Measurements from ENCODE around the gene MB21D2.

The MB21D2 gene

GRCh38 chr3:192921793-192922192, 4.1 kb upstream of the MB21D2 start:
- DNase-seq (ENCODE audit: low read depth in 2 of 2), result no peak

DNA sequence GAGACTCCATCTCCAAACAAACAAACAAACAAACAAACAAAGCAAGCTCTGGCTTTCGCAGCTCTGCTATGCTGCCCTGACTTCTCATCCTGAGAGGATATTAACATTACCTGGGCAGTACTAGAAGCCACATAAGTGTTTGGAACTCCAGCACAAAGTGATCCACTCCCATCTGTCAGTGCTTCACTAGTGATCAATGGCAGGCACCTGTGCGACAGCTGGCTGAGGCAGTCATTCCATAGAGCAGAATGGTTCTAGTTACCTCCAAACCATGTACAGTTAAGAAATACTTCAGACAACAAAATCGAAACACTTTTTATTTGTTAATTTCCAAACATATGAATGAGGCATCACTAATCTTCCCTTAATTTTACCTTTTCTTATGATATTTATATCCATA, 2.8 kb upstream of the MB21D2 start:
- DNase-seq (ENCODE audit: low read depth in 2 of 2), result no peak

GRCh38 chr3:192919901-192920300, 2.2 kb upstream of the MB21D2 start:
- DNase-seq (ENCODE audit: low read depth in 2 of 2), result no peak

DNA sequence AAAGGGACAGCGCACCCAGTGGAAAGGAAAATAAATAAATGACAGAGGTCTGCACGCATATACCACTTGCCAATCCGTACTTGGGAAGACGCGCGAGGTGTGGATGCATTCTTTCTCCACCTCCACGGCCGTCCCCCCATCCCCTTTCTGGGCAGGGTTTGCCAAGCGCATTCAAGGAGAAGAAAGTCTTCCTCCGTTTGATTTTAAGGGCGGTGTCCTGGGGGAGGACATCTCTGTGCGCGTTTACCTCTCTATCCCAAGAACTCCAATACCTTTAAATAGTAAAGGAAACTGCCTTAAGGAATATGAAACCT, 576 bp upstream of the MB21D2 start:
- no peak for DNase-seq (ENCODE audit: low read depth in 2 of 2)

- DNase-seq (ENCODE audit: low read depth in 2 of 2), result no peak
Observed at GRCh38 chr3:192917028-192917403, 640 bp downstream of the MB21D2 start.

DNA sequence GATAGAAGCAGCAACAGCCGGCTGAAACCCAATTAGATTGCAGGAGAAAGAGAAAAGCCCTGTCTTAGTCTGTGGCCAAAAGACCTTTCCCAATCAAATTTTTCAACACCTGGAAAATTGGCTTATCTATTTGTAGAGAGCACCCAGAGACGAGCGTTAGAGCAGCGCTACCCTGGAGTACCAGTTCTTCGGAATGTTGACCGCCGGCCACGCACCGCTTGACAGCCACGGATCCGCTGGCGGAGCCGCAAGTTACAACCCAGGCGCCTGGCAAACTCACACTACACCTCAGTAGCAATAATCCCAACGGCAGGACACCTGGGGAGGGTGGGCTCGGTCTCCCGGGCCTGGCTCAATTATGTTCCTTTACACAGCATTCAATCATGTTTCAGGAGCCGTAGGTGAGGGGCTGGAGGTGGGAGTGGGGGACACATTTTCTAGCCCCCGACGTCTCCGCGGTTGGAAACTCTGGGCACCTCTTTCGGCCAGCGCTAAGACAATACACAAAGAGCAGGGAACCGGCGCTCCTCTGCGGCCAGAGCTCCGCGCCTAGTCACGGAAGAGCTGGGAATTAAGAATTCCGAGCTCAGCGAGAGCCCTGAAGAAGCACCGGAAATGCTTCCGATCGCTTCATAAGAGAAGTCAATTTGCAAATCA, 1.2 kb downstream of the MB21D2 start:
- no peak for DNase-seq (ENCODE audit: low read depth in 2 of 2)

DNA sequence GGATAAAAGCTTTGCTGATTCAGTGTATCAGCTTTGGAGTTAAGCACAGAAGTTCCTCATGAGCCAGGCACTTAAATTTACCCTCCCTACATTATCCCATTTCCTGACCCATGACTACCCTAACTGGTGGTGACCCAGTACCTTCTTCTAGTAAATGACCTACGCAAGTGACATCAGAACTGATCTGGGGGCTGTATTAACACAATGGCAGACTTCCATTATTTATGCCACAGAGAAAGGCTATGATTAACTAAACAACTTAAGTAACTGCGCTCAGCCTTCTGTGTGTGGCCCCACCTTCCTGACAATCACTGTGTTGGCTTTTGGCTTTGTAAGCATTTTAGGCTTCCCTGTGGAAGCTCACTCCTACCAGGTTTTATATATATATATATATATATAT, 1.9 kb downstream of the MB21D2 start:
- DNase-seq (ENCODE audit: low read depth in 2 of 2), result no peak

- DNase-seq (ENCODE audit: low read depth in 2 of 2), result no peak
Observed at GRCh38 chr3:192915304-192915703, 2.4 kb downstream of the MB21D2 start.

DNA sequence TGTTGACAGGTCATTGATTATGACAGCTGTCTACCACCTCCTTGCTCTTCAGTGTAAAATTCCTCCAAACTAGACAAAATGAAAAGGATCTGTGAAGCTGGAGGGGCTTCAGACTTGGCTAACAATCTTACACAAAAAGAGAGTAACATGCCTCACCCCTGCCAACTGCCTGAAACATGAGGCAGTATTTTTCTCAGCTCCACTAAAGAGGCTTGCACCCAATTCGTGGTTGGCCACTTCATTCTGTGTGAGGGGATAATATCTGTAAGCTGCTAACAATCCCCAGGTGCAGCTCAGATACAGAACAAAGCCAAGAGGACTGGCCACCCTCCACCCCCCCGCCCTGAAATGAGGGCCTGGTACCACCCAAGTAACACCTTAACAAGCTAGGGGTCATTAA, 2.8 kb downstream of the MB21D2 start:
- no peak for DNase-seq (ENCODE audit: low read depth in 2 of 2)

GRCh38 chr3:192913540-192913939, 4.1 kb downstream of the MB21D2 start:
- DNase-seq (ENCODE audit: low read depth in 2 of 2), result no peak

DNA sequence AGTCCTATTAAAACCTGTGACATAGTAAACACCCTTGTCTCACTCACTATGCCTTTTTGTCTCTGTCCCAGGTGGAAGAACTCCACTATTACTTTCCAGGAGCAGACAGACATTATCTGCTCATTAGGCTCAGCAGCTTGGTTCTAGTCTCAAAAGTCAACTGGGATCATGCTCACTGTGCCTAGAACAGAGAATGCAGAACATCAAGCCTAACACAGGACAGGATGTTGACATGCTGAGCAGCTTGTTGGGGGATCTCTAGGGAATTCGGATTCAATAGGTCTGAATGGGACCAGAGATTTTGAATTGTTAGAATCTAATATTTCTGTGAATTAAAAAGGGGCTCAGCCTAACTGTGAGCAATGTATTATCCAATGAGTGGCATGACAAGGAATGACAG, 6.4 kb downstream of the MB21D2 start:
- DNase-seq (ENCODE audit: low read depth in 2 of 2), result no peak

GRCh38 chr3:192907784-192908183, 9.9 kb downstream of the MB21D2 start:
- no peak for DNase-seq (ENCODE audit: low read depth in 2 of 2)

- DNase-seq (ENCODE audit: low read depth in 2 of 2), result no peak
Observed at GRCh38 chr3:192906940-192907339, 10.7 kb downstream of the MB21D2 start.

- no peak for DNase-seq (ENCODE audit: low read depth in 2 of 2)
Observed at GRCh38 chr3:192905980-192906678, 11.5 kb downstream of the MB21D2 start.

DNA sequence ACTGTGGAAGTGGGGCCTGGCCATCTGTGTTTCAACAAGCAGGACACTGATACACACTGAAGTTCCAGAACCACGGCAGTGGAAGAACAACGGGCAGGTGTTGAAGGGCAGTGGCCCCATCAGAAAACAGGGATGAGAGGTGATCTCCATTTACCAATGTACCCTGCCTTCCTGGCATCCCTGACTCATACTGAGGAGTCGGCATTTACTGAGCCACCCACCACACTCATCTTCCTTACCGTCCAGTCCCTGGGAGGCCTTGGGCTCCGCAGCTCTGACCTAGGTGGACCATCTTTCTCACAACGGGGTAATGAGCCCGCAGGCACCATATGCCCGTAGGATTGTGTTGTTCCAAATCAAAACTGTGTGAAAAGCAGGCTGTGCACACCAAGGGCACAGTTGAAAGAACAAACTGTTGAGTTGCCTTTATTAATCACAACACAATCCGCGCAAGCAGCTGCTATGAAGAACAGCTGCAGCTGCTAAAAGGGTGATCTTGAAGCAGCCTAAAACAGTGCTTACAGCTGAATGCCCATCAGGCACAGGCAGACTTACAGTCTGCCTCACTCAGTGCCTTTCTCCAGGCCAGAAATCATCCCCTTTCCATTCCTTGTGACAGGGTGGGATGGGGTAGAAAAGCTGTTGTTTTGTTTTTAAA, 12.9 kb downstream of the MB21D2 start:
- no peak for DNase-seq (ENCODE audit: low read depth in 2 of 2)

GRCh38 chr3:192902549-192902948, 15.1 kb downstream of the MB21D2 start:
- DNase-seq (ENCODE audit: low read depth in 2 of 2), result no peak

GRCh38 chr3:192901435-192901834, 16.2 kb downstream of the MB21D2 start:
- no peak for DNase-seq (ENCODE audit: low read depth in 2 of 2)

GRCh38 chr3:192899540-192899982, 18.1 kb downstream of the MB21D2 start:
- DNase-seq (ENCODE audit: low read depth in 2 of 2), result no peak

- DNase-seq (ENCODE audit: low read depth in 2 of 2), result no peak
Observed at GRCh38 chr3:192897005-192897404, 20.7 kb downstream of the MB21D2 start.

- no peak for DNase-seq (ENCODE audit: low read depth in 2 of 2)
Observed at GRCh38 chr3:192896208-192896607, 21.4 kb downstream of the MB21D2 start.

DNA sequence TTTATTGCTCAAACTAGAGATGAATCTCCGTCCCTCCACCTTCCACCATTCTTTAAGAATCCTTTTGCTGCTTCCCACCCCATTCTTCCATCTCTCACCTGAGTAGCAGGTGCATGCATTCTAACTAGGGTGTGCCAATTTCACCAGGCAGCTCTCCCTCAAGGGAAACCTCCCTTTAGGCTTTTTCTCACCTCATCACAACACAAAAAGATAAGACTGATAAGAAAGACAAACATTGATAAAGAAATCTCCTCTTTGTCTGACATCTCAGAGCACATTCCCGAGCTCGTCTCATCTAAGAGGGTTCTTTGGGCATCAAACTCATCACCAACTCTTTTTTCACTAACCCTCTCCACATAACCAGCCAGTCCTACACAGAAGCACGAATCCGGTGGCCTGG, 23.0 kb downstream of the MB21D2 start:
- no peak for DNase-seq (ENCODE audit: low read depth in 2 of 2)

- peak in 1 of 2 experiments; percentile 48 for DNase-seq (ENCODE audit: low read depth in 2 of 2)
Observed at GRCh38 chr3:192892981-192893700, 24.5 kb downstream of the MB21D2 start.
